HepG2 (cell line): ENCODE results near the gene DAAM1. TPM values are rescaled to one million over a fixed set of nuclear protein-coding genes. Genes with fewer than 3 reads are reported as not detected.
A peak's percentile ranks its signal among the peaks of the same experiment; 100 is the strongest.

Experiments
- ARNT ChIP-seq: fragments of 450-650 bp; IDR thresholded peaks from 2 replicates; pipeline ENCODE4 v1.6.1; 2017
- ATF2 ChIP-seq: sonication (generic); formaldehyde crosslinking; IDR thresholded peaks from 2 replicates; pipeline ENCODE4 v1.4.0; 2020; ENCODE audit warnings: missing genetic modification reagents
- FOXP1 ChIP-seq, 2 experiments: fragments of 450-650 bp in 1 of 2; IDR thresholded peaks; 2 replicates each; pipeline ENCODE4 v1.6.1; 2017 to 2018; ENCODE audit warnings: antibody characterized with exemption in 1 of 2
- GMEB2 ChIP-seq: IDR thresholded peaks from 2 replicates; pipeline ENCODE4 v1.6.1; 2016; ENCODE audit warnings: missing biosample characterization, missing genetic modification reagents, low read depth
- HDAC2 ChIP-seq: sonication (generic); formaldehyde crosslinking; IDR thresholded peaks from 2 replicates; pipeline ENCODE4 v1.4.0; 2020; ENCODE audit warnings: missing genetic modification reagents
- KDM3A ChIP-seq: IDR thresholded peaks from 2 replicates; pipeline ENCODE4 v1.6.1; 2018; ENCODE audit warnings: low read depth, missing compliant biosample characterization
- NCOR1 ChIP-seq: fragments of 200-600 bp; sonication (generic); IDR thresholded peaks from 2 replicates; pipeline ENCODE4 v1.7.0; 2017; ENCODE audit warnings: antibody characterized with exemption, low read length, borderline replicate concordance
- ONECUT2 ChIP-seq: sonication (generic); formaldehyde crosslinking; IDR thresholded peaks from 2 replicates; pipeline ENCODE4 v1.4.0; 2020; ENCODE audit warnings: missing genetic modification reagents
- RAD51 ChIP-seq: fragments of 450-650 bp; IDR thresholded peaks from 2 replicates; pipeline ENCODE4 v1.6.1; 2016; ENCODE audit warnings: borderline replicate concordance
- RNF2 ChIP-seq: fragments of 450-650 bp; conservative IDR thresholded peaks from 2 replicates; pipeline ENCODE4 v1.6.1; 2016; ENCODE audit warnings: low read depth
- SAP130 ChIP-seq: IDR thresholded peaks from 2 replicates; pipeline ENCODE4 v1.6.1; 2016; ENCODE audit warnings: low read depth
- ZKSCAN8 ChIP-seq: IDR thresholded peaks from 2 replicates; pipeline ENCODE4 v1.6.1; 2016; ENCODE audit warnings: borderline replicate concordance, missing genetic modification reagents, missing compliant biosample characterization
- ZNF12 ChIP-seq: sonication (generic); formaldehyde crosslinking; IDR thresholded peaks from 2 replicates; pipeline ENCODE4 v1.5.0; 2020; ENCODE audit warnings: missing genetic modification reagents
- ZNF160 ChIP-seq: sonication (generic); formaldehyde crosslinking; IDR thresholded peaks from 2 replicates; pipeline ENCODE4 v1.8.0; 2022; ENCODE audit warnings: mild to moderate bottlenecking, inconsistent platforms, missing genetic modification reagents
- ZNF44 ChIP-seq: sonication (generic); formaldehyde crosslinking; IDR thresholded peaks from 2 replicates; pipeline ENCODE4 v1.5.1; 2020; ENCODE audit warnings: mild to moderate bottlenecking, missing genetic modification reagents
- ZNF564 ChIP-seq: sonication (generic); formaldehyde crosslinking; IDR thresholded peaks from 2 replicates; pipeline ENCODE4 v1.8.1; 2023; ENCODE audit warnings: mild to moderate bottlenecking, missing genetic modification reagents
- ZNF609 ChIP-seq: sonication (generic); formaldehyde crosslinking; IDR thresholded peaks from 2 replicates; pipeline ENCODE4 v1.4.0; 2020; ENCODE audit warnings: mild to moderate bottlenecking, missing genetic modification reagents, borderline replicate concordance
- ZNF614 ChIP-seq: IDR thresholded peaks from 2 replicates; pipeline ENCODE4 v1.6.1; 2018; ENCODE audit warnings: missing biosample characterization, missing genetic modification reagents, inconsistent platforms, borderline replicate concordance
- polyA plus RNA-seq, 8 experiments: library from polyadenylated mRNA; depleted of rRNA in 3 of 8; stranded (reverse) in 7 of 8; unstranded in 1 of 8; fragments of >200 nt; fragmentation: Illumina TruSeq in 4 of 8; extraction: Trizol in 4 of 8; gene quantifications; 2 replicates each; pipeline versions ENCODE4 v1.2.1 to v1.2.3, GENCODE V29; 2011 to 2016; ENCODE audit warnings: low read depth in 4 of 8, missing spikeins in 1 of 8, mixed read lengths in 1 of 8; ENCODE audit not compliant: insufficient read depth in 1 of 8
- total RNA-seq, 5 experiments: library from RNA; depleted of rRNA; stranded (reverse); fragments of >200 nt; fragmentation: Illumina TruSeq; extraction: Trizol; gene quantifications; 2 replicates each; pipeline ENCODE4 v1.2.3, GENCODE V29; 2016; ENCODE audit warnings: low read depth in 1 of 5
- TF ChIP-seq, protein P1 (sequence below): sonication (generic); formaldehyde crosslinking; IDR thresholded peaks from 2 replicates; pipeline ENCODE4 v1.8.0; 2022; ENCODE audit warnings: mild to moderate bottlenecking, missing genetic modification reagents, borderline replicate concordance
- TF ChIP-seq, protein P2 (sequence below): sonication (generic); formaldehyde crosslinking; IDR thresholded peaks from 2 replicates; pipeline ENCODE4 v1.5.0; 2020; ENCODE audit warnings: mild to moderate bottlenecking, missing genetic modification reagents

DAAM1 gene
- total and polyA plus RNA-seq, 2 of the 13 experiments (the other 11 are each of a cell fraction or from before 2014, with no cell fraction given), result 10.9 to 24.5 TPM

- TF ChIP-seq ZNF609 (CRISPR knock-in tag) (no peak), ZNF12 (no peak), ZKSCAN8 (CRISPR knock-in tag) (no peak), GMEB2 (CRISPR knock-in tag) (no peak), RAD51 (no peak), ARNT (no peak), RNF2 (no peak), KDM3A (CRISPR knock-in tag) (no peak), ZNF614 (CRISPR knock-in tag) (no peak), ZNF564 (CRISPR knock-in tag) (no peak), HDAC2 (CRISPR knock-in tag) (no peak), ZNF160 (CRISPR knock-in tag) (no peak), ATF2 (no peak), ZNF44 (CRISPR knock-in tag) (no peak), FOXP1 (IDR thresholded peaks at IDR 0.05) (no peak), FOXP1 (CRISPR knock-in tag; IDR thresholded peaks at IDR 0.05) (peak; percentile 24; the same call in 1 of the 2 replicates), SAP130 (CRISPR knock-in tag) (peak; percentile 61), NCOR1 (no peak), ONECUT2 (CRISPR knock-in tag) (no peak)
- TF ChIP-seq, protein P1, sequence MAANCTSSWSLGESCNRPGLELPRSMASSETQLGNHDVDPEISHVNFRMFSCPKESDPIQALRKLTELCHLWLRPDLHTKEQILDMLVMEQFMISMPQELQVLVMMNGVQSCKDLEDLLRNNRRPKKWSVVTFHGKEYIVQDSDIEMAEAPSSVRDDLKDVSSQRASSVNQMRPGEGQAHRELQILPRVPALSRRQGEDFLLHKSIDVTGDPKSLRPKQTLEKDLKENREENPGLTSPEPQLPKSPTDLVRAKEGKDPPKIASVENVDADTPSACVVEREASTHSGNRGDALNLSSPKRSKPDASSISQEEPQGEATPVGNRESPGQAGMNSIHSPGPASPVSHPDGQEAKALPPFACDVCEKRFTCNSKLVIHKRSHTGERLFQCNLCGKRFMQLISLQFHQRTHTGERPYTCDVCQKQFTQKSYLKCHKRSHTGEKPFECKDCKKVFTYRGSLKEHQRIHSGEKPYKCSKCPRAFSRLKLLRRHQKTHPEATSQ (CRISPR knock-in tag), result no peak
- TF ChIP-seq, protein P2, sequence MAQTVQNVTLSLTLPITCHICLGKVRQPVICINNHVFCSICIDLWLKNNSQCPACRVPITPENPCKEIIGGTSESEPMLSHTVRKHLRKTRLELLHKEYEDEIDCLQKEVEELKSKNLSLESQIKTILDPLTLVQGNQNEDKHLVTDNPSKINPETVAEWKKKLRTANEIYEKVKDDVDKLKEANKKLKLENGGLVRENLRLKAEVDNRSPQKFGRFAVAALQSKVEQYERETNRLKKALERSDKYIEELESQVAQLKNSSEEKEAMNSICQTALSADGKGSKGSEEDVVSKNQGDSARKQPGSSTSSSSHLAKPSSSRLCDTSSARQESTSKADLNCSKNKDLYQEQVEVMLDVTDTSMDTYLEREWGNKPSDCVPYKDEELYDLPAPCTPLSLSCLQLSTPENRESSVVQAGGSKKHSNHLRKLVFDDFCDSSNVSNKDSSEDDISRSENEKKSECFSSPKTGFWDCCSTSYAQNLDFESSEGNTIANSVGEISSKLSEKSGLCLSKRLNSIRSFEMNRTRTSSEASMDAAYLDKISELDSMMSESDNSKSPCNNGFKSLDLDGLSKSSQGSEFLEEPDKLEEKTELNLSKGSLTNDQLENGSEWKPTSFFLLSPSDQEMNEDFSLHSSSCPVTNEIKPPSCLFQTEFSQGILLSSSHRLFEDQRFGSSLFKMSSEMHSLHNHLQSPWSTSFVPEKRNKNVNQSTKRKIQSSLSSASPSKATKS (CRISPR knock-in tag), result no peak
Measured at GRCh38 chr14:59261334-59261733, 72.9 kb downstream of the DAAM1 start (continued).
